HEK293 (cell line): ENCODE results near the gene SVIL.
"Not testable (repeated sequence)": the region's sequence is repeated elsewhere in the genome, so short reads cannot be mapped to it uniquely, and the experiment has no call there.

Experiments
- BCL11A ChIP-seq: fragments of 450-650 bp; formaldehyde crosslinking; IDR thresholded peaks from 2 replicates; pipeline ENCODE4 v1.5.1; 2016; ENCODE audit warnings: low read depth, missing biosample characterization, missing genetic modification characterization
- CTCF ChIP-seq: fragments of 450-650 bp; formaldehyde crosslinking; IDR thresholded peaks from 2 replicates; pipeline ENCODE4 v1.5.1; 2016; ENCODE audit warnings: missing biosample characterization, missing genetic modification characterization
- PRDM1 ChIP-seq: fragments of 450-650 bp; formaldehyde crosslinking; IDR thresholded peaks from 2 replicates; pipeline ENCODE4; 2016; ENCODE audit warnings: missing biosample characterization, missing genetic modification characterization
- ZBTB17 ChIP-seq: fragments of 450-650 bp; formaldehyde crosslinking; IDR thresholded peaks from 2 replicates; pipeline ENCODE4 v1.5.1; 2016; ENCODE audit warnings: missing biosample characterization, missing genetic modification characterization
- ZBTB26 ChIP-seq: fragments of 450-650 bp; formaldehyde crosslinking; optimal IDR thresholded peaks from 2 replicates; pipeline ENCODE3; 2016; ENCODE audit warnings: missing biosample characterization, mild to moderate bottlenecking, missing genetic modification characterization
- ZEB2 ChIP-seq: fragments of 450-650 bp; formaldehyde crosslinking; IDR thresholded peaks from 2 replicates; pipeline ENCODE4 v1.5.1; 2016; ENCODE audit warnings: missing biosample characterization, missing genetic modification characterization
- ZNF24 ChIP-seq: fragments of 450-650 bp; formaldehyde crosslinking; IDR thresholded peaks from 2 replicates; pipeline ENCODE4 v1.5.1; 2016; ENCODE audit warnings: missing biosample characterization, missing genetic modification characterization
- ZNF341 ChIP-seq: fragments of 450-650 bp; formaldehyde crosslinking; IDR thresholded peaks from 2 replicates; pipeline ENCODE4; 2016; ENCODE audit warnings: low read depth, missing biosample characterization, missing genetic modification characterization
- ZNF707 ChIP-seq: fragments of 450-650 bp; formaldehyde crosslinking; IDR thresholded peaks from 2 replicates; pipeline ENCODE4 v1.5.1; 2016; ENCODE audit warnings: missing biosample characterization, missing genetic modification characterization

GRCh38 chr10:29566209-29566608, 68.6 kb downstream of the SVIL start:
- TF ChIP-seq ZBTB26 (tag by site-specific recombination); CTCF (tag by site-specific recombination); PRDM1; ZNF341 (tag by site-specific recombination); ZEB2; ZNF24 (tag by site-specific recombination); BCL11A (tag by site-specific recombination); ZNF707 (tag by site-specific recombination); ZBTB17: not testable (repeated sequence)
